Renal cortex interstitium (tissue), 15 donors: ENCODE results near the gene MEG3. TPM values are rescaled to one million over a fixed set of nuclear protein-coding genes. Genes with fewer than 3 reads are reported as not detected.
A peak's percentile ranks its signal among the peaks of the same experiment; 100 is the strongest.

ENCODE experiments used
- DNase-seq, 11 donors: peaks; one replicate each; pipeline ENCODE4 v3.0.0-alpha.2; 2013; ENCODE audit warnings: low read depth in 9 of 11, low spot score in 4 of 11; ENCODE audit errors: extremely low read depth in 1 of 11
- long read RNA-seq, 16 experiments: transcript quantifications; one replicate each; lab custom pipeline, GENCODE V29; 2026
- polyA plus RNA-seq, 3 donors: library from polyadenylated mRNA; unstranded; fragments of 120-200 nt; gene quantifications; one replicate each; pipeline ENCODE4 v1.2.1, GENCODE V29; 2013; ENCODE audit not compliant: insufficient read length in 3 of 3

The MEG3 gene
- 100 to 1,000 TPM; 138 to 309 (median 144) TPM for polyA plus RNA-seq
- long read RNA-seq, donor 1, full-length matches to known transcripts = 20 of 25 reads
- long read RNA-seq, donor 1, partial matches to known transcripts = 5 of 25 reads
- long read RNA-seq, donor 1, other reads (novel, unspliced or antisense) = 0 of 25 reads
- long read RNA-seq, donor 2, full-length matches to known transcripts = 22 of 22 reads
- long read RNA-seq, donor 2, partial matches to known transcripts = 0 of 22 reads
- long read RNA-seq, donor 2, other reads (novel, unspliced or antisense) = 0 of 22 reads
- long read RNA-seq, donor 3, full-length matches to known transcripts = 22 of 22 reads
- long read RNA-seq, donor 3, partial matches to known transcripts = 0 of 22 reads
- long read RNA-seq, donor 3, other reads (novel, unspliced or antisense) = 0 of 22 reads
- long read RNA-seq, donor 4, full-length matches to known transcripts = 81 of 94 reads
- long read RNA-seq, donor 4, partial matches to known transcripts = 13 of 94 reads
- long read RNA-seq, donor 4, other reads (novel, unspliced or antisense) = 0 of 94 reads
- long read RNA-seq, donor 5 = 0 reads
- long read RNA-seq, donor 6, full-length matches to known transcripts = 70 of 76 reads
- long read RNA-seq, donor 6, partial matches to known transcripts = 6 of 76 reads
- long read RNA-seq, donor 6, other reads (novel, unspliced or antisense) = 0 of 76 reads
- long read RNA-seq, donor 7, full-length matches to known transcripts = 52 of 52 reads
- long read RNA-seq, donor 7, partial matches to known transcripts = 0 of 52 reads
- long read RNA-seq, donor 7, other reads (novel, unspliced or antisense) = 0 of 52 reads
- long read RNA-seq, donor 8 = 0 reads
- long read RNA-seq, donor 9, full-length matches to known transcripts = 24 of 24 reads
- long read RNA-seq, donor 9, partial matches to known transcripts = 0 of 24 reads
- long read RNA-seq, donor 9, other reads (novel, unspliced or antisense) = 0 of 24 reads
- long read RNA-seq, donor 10, full-length matches to known transcripts = 20 of 20 reads
- long read RNA-seq, donor 10, partial matches to known transcripts = 0 of 20 reads
- long read RNA-seq, donor 10, other reads (novel, unspliced or antisense) = 0 of 20 reads
- long read RNA-seq, donor 11, full-length matches to known transcripts = 20 of 20 reads
- long read RNA-seq, donor 11, partial matches to known transcripts = 0 of 20 reads
- long read RNA-seq, donor 11, other reads (novel, unspliced or antisense) = 0 of 20 reads
- long read RNA-seq, donor 12, full-length matches to known transcripts = 22 of 22 reads
- long read RNA-seq, donor 12, partial matches to known transcripts = 0 of 22 reads
- long read RNA-seq, donor 12, other reads (novel, unspliced or antisense) = 0 of 22 reads
- long read RNA-seq, donor 13 = 0 reads
- long read RNA-seq, donor 14, full-length matches to known transcripts = 17 of 17 reads
- long read RNA-seq, donor 14, partial matches to known transcripts = 0 of 17 reads
- long read RNA-seq, donor 14, other reads (novel, unspliced or antisense) = 0 of 17 reads
- long read RNA-seq, donor 15, full-length matches to known transcripts = 14 of 14 reads
- long read RNA-seq, donor 15, partial matches to known transcripts = 0 of 14 reads
- long read RNA-seq, donor 15, other reads (novel, unspliced or antisense) = 0 of 14 reads
- long read RNA-seq, donor 16, full-length matches to known transcripts = 91 of 102 reads
- long read RNA-seq, donor 16, partial matches to known transcripts = 11 of 102 reads
- long read RNA-seq, donor 16, other reads (novel, unspliced or antisense) = 0 of 102 reads

DNA sequence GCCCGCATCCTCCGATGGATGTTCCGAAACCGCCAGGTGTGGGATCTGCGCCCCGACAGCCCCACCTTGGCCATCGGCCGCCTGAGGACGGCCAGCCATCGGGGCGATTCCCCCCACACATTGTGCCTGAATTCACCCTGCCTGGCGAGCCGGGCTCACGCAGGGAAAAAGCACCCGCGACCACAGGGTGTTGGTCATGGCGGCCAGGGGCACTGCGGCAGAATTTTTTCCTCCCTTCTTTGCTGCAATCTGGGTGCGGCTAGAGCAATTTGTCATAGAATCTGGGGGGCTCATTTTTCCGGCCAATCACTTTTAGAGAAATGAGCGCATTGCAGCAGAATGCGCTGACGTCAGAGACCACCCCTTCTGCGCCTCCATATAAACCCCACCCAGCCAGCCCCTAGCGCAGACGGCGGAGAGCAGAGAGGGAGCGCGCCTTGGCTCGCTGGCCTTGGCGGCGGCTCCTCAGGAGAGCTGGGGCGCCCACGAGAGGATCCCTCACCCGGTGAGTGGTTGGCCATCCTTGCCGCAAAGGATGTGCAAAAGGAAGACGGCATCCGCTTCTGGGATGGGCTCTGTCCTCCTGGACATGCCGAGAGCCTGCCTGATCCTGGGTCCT, at the start of gene MEG3:
MEG3 (plus strand) TSS at position 406 of the 619 bp plus-strand sequence.
- peak in 7 of 11 donors; percentile 48 to 74 (median 63) for DNase-seq

DNA sequence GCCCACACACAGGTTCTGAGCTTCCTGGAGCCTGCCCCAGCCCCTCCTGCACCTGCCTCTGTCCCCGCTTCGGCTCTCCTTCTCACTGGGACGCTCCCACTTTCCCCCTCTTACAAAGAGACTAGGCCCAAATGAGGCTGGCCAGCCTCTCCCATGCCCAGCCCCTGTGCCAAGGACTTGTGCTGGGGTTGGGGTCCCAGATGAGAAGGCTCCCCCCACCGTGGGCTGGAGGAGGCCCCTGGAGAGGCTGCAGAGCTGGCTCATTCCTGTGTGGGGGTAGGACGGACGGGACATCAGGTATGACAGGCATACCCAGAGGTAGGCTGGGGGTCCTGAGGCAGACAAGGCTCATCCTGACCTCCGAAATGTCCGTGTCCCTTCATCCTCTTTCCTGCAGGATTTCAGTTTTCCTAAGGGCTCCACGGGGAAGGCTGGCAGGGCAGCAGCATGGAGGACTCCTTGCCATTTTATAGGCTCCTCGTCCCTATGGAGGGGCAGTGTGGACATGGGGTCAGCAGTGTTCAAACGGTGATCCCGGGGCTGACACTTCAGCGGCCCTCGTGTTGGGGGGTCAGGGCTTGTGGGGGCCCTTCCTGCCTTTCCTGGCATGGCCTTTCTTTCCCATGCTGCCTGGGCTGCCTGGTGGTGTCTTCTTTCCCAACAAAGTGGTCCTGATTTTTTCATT, 49.1 kb upstream of the MEG3 start:
- no peak for DNase-seq

DNA sequence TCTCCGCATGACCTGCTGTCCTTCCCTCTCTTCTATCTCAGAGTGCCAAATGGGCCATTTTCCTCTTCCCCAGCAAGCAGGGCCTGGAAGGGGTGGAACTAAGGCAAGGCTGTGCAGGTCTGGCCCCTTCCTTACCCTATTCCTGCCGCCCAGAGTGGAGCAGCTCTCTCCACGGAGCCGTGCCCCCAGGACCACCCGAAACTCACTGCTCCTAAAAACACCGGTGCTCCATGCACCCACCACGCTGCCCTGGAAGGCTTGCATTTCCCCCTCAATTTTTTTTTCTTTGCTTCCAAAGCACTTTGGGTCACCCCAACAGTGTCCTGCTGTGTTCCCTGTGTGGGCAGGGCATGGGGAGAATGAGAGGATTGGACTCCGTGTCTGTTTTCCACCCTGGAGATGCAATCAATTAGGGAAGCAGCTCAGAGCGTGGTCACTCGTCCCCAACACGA, 48.5 kb upstream of the MEG3 start:
- DNase-seq = no peak

DNA sequence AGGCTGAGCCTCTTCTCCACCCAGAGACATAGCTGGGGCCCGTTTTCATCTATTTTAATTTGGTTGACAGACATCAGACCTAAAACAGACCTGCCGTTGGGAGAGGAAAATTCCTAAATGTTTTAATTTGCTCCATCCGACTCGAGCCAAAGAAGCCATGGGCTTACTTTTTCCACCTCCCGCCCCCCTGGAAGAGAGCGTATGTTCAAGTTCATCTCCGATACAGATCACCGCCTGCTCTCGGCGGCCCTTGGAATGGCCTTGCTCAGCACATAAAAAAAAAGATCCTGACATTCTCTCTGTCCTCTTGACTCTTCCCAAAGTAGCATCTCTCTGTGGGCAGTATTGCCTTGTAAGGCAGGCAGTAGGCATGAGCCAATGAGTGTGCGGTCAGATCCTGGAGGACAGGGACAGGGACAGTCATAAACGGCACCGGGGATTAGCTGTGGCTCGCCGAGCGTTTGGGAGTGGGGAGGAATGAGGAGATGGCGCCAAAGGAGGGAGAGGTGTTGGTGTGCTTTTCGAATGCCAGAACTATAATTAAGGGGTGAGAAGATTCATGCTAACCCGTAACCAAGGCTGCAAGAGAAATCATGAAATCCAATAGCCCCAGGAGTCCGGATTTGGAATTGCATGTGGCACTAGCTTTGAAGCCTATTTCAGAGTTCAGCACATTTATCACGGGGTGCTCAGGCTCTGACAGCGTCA, 47.9 kb upstream of the MEG3 start:
- DNase-seq = peak in 1 of 11 donors; percentile 21

DNA sequence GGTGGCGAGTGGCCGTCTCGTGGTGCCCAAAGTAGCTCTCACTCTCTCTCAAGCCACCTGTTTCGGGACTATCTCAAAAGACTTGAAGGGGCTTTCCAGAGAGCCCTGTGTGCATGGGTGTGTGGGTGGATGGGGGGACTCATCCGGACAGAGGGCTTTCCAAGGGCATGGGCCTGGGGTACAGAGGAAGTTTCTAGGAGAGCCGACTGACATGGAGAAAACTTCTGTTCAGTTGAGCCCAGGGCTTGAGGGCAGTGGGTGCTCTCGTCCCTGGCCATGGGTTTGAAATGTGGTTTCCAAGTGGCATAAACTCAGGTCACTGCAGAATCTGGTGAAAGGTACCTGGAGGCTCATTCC, 47.4 kb upstream of the MEG3 start:
- DNase-seq = no peak

DNA sequence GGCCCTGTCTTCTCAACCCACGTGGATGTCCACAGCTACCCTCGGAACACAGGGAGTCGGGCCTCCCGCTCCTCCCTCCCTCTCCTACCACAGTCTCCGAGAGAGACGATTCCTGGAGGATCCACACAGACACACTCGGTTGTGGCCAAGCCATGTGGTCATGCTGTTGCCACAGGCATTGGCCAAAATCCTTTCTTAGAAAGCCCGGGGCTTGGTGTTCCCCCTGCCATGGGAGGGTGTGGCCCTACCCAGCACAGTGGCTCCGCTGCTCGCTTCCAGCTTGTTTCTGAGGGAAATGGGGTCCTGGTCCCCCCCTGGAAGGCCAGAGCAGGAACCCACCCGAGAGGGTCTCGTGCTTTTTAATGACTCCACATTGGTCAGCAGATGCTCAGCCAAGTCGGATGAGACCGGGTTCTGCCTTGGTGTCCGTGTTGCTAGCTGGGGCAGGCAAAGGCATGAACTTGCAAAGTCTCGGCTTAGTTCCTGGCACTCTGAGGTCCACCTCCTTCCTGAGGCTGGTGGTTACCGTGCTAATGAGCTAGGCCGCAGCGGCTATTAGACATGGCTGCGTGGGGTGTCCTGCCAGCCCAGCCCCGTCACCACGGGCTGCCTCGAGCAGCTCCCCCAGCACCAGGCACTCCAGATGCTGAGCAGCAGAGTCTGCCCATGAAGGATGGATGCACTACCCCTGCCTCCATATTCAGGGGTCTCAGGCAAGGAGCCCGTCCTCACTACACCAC, 46.8 kb upstream of the MEG3 start:
- no peak for DNase-seq

DNA sequence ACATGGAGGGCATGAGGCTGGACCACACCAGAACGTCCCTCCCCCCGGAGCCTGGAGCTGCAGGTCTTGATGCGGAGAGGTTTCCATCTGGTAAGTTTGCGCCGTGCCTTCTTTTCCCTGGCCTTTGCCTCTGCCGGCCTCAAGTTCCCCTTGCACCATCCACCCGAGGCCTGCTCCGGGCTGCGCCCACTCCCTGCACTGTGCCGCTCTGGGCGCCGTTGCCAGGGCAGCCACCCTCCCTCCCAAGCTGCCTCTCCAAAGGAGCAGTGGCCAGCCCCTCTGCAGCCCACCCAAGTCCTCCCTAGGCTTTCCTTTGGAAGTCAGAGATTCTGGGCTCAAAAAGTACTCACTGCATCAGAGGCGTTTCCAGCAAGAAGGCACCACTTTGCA, 46.2 kb upstream of the MEG3 start:
- no peak for DNase-seq

DNA sequence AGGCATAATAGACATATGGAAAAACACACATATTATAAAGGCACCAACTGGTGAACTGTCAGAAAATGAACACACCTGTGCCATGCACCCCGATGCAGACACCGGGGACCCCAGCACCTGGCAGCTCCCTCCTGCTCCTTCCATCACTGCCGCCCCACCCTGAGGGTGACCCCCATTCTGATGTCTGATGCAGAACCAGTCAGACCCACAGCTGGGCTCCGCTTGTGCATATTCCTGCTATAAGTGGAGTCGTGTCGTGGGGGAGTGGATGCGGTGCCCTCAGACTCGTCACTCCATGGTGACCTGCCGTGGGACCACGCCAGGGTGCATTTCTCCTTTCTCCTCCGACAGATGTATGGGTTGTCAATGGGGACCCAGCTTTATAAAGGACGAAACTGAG, 45.7 kb upstream of the MEG3 start:
- DNase-seq = no peak

DNA sequence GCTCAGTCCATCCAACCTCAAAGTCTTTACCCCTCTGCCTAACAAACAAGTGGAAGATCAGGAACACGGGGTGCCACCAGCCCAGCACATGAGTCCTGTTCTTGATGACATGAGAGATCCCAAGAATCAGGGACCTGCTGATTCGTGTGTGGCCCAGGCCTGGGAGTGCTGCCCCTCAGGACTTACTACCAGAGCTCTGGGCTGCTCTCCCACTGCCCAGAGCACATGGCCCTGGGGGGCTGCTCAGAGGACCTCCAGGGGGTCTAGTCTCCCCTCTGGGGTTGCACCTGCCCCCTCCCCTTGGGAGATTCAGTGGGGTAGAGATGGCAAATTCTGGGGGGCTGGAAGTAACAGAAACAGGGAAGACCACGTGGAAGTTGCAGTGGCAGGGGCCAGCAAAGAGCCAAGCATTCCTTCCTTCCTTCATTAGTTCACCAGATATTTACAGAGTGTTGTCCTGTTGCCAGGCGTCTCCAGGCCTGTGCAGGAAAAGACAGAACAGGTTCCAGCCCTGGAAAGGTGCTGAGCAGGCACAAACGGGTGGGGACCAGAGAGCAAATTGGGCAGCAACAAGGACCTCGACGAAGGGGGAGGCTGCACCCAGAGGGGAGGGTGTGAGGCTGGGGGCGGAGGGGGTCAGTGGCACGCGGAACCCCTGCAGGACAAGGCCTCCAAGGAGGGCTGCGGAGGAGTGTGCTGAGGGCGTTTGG, 45.1 kb upstream of the MEG3 start:
- no peak for DNase-seq

DNA sequence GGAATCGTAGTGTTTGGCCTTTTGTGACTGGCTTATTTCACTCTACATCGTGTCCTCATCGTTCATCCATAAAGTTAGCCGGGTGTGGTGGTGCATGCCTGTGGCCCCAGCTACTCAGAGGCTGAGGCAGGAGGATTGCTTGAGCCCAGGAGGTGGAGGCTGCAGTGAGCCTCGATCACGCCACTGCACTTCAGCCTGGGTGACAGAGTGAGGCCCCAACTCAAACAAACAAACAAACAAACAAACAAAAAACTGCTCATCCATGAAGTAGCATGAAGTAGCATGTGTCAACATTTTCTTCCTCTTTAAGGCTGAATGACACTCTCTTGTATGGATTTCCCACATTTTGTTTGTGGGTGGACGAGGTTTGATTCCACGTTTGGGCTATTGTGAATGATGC, 44.0 kb upstream of the MEG3 start:
- DNase-seq = no peak

DNA sequence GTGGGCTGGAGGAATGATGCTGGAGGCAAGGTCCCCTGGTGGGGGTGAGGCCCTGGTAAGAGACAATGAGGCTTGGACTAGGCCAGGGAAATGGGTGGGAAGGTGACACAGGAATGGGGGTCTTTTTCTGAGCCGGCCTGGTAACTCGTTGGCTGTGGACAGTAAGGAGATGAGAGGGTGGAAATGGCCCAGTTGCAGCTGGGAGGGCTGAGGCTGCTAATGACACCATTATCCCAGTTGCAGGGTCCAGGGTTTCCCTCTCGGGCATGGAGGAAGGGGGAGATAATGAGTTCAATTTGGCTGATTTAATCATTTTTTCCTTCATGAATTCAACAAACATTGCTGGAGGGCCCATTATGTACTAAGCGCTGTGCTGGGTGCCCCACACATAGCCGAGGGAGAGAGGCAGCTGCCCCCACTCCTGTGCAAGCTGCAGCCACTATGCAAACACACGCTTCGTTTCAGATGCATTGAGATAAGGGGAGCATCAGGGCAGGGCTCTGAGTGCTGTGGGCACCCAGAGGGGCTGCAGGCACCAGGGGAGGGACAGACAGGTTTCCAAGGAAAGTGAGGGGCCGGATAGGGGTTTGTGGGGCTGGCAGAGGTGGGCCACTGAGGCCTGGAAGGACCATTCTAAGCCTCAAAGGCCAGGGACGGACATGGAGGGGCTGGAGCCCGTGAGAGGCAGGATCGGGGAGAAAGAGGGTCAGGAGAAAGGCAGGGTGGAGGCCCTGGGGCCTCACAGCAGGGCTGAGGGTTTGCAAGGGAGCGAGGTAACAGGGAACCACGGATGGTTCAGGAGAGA, 43.2 kb upstream of the MEG3 start:
- DNase-seq = no peak

DNA sequence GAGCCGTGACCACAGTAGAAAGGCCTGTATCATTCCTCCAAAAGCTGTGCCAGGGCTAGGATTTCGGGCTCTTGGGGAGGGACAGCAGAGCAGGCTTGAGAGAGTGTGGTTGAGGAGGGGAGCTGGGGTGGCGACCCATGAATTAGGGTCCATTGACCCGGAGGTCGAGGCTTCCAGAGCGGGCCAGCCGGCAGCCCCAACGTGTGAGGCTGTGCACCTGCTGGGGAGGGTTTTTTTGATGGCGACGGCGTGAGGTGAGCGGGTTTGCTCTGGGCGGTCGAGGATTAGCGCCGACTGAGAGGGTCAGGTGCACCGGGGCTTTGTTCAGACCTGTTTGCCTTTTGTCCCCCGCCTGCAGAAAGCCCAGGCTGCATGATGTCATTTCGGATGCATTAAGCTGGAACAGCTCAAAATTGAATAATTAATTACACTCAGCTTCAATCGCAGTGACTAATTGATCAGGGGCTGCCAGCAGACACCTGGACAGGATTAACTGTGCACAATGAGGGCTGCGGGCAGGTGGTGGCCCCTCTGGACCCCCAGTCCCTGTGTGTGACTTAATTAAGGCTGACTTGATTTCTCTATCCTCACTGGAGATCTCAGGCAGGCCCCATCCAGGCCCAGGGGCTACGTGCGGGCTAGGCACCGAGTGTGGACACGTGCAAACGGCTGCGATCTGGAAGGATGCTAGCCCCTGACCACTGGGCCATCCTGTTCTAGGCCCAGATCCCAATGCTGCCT, 42.1 kb upstream of the MEG3 start:
- no peak for DNase-seq

DNA sequence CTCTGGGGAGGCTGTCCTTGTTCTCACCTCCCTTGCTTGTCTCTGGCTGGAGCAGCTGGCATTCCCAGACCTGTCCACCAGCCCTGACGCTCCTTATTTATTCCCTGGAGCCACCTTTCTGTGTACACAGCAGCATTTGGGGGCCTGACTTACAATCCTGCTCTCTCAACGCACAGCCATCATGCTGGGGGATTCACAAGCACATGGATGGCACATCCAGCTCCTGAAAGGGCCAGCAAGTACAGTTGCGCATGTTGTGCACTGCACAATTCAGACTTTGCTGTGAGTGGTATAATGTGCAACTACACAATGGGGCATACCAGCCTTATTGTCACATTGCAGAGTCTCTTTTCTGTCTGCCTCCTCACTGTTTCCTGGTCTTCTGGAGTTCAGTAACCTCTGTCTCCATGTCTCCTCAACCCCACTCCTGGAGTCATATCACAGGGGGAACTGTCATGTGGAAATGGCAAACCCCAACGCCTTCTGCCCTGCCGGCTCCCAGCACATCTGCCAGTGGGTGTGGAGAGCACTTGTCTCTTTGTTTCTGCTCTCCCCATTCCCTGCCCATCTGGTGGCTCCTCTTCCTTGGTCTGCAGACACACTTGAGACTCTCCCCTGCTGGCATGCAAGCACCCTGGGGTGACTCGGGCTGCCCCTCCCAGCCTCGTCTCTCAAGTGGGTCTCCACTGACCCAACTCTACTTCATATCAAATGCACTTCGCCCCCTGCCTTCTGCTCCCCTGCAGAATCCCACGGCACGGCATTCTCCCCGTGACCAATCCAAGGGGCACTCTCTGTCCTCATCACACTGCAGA, 41.2 kb upstream of the MEG3 start:
- no peak for DNase-seq

DNA sequence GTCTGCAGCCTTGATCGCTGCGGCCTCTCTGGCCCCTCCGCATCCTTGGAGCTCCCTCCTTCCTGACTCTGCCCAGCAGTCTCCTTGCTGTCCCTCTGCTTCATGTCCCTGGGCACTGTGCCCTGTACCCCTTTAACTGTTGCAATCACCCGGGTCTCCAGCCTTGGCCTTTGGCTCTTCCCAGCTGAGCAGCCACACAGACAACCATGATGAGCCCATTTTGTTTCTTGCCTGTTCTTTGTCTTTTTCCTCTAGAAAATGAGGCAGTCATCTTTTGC, 40.6 kb upstream of the MEG3 start:
- no peak for DNase-seq
